B cell (primary cell): ENCODE results near the gene RAB6A. TPM values are rescaled to one million over a fixed set of nuclear protein-coding genes. Genes with fewer than 3 reads are reported as not detected.

ENCODE experiments used
- ATAC-seq: fragments of 200-7000 bp; cut with Tn5 transposase; one replicate; pipeline ENCODE4 v1.10.0; 2021; ENCODE audit warnings: low read depth, mild to moderate bottlenecking, moderate number of reproducible peaks, moderate library complexity
- CTCF ChIA-PET: fragments of 350-600 bp; sonication (Branson Sonifier 250); formaldehyde crosslinking; loops from one replicate; lab custom pipeline; 2021; ENCODE audit warnings: antibody characterized with exemption, inconsistent platforms; lab: Charles Lee
- POLR2A ChIA-PET: fragments of 350-600 bp; sonication (Branson Sonifier 250); formaldehyde crosslinking; loops from one replicate; lab custom pipeline; 2021; ENCODE audit warnings: antibody characterized with exemption; lab: Charles Lee
- DNase-seq: peaks from one replicate; pipeline ENCODE4 v3.0.0; 2013
- H2AFZ ChIP-seq: 2 replicates; pipeline ENCODE4 v1.6.1; 2012; ENCODE audit warnings: mild to moderate bottlenecking, low read depth, low read length; ENCODE audit not compliant: insufficient read depth, poor library complexity, severe bottlenecking
- H3K27ac ChIP-seq, 2 donors: 1 replicate in 1 of 2; 2 replicates in 1 of 2; pipeline ENCODE4 v1.5.1; 2012 to 2013; ENCODE audit warnings: low read length in 2 of 2, mild to moderate bottlenecking in 2 of 2, moderate library complexity in 1 of 2
- H3K27me3 ChIP-seq, 4 experiments: fragments of 200-600 bp in 1 of 4; sonication (generic) in 1 of 4; replicated peaks in 1 of 4; 1 replicate in 2 of 4; 2 replicates in 2 of 4; pipeline versions ENCODE4 v1.6.1 to v1.7.0; 2013 to 2016; ENCODE audit warnings: low read length in 3 of 4, mild to moderate bottlenecking in 2 of 4, mixed read lengths in 1 of 4, moderate library complexity in 1 of 4; ENCODE audit not compliant: insufficient read depth in 4 of 4, control insufficient read depth in 3 of 4; ENCODE audit errors: control extremely low read depth in 1 of 4
- H3K36me3 ChIP-seq, 2 experiments: replicated peaks in 1 of 2; 1 replicate in 1 of 2; 2 replicates in 1 of 2; pipeline versions ENCODE4 v1.6.1 to v1.7.1; 2013; ENCODE audit warnings: low read length in 1 of 2; ENCODE audit not compliant: insufficient read depth in 2 of 2, control insufficient read depth in 1 of 2; ENCODE audit errors: control extremely low read depth in 1 of 2, extremely low read depth in 1 of 2
- H3K4me1 ChIP-seq, 2 donors: fragments of 200-600 bp in 1 of 2; sonication (generic) in 1 of 2; 1 replicate in 1 of 2; 2 replicates in 1 of 2; pipeline versions ENCODE4 v1.5.1 to v1.6.1; 2013 to 2017; ENCODE audit warnings: low read length in 2 of 2; ENCODE audit not compliant: control insufficient read depth in 2 of 2, insufficient read depth in 2 of 2
- H3K4me2 ChIP-seq: replicated peaks from 2 replicates; pipeline ENCODE3; 2012; ENCODE audit warnings: mild to moderate bottlenecking, low read depth, low read length; ENCODE audit not compliant: poor library complexity, severe bottlenecking
- H3K4me3 ChIP-seq, 5 experiments: fragments of 200-600 bp in 1 of 5; sonication (generic) in 1 of 5; 1 replicate in 3 of 5; 2 replicates in 2 of 5; pipeline versions ENCODE4 v1.5.1 to v1.7.0; 2011 to 2016; ENCODE audit warnings: low read length in 4 of 5, mild to moderate bottlenecking in 4 of 5, low read depth in 2 of 5, control low read depth in 1 of 5, moderate library complexity in 1 of 5; ENCODE audit not compliant: insufficient read depth in 1 of 5; ENCODE audit errors: control extremely low read depth in 1 of 5, extremely low read depth in 1 of 5
- H3K79me2 ChIP-seq: fragments of 200-600 bp; sonication (generic); one replicate; pipeline ENCODE4 v1.6.0; 2016; ENCODE audit warnings: low read length; ENCODE audit not compliant: control insufficient read depth, insufficient read depth
- H3K9ac ChIP-seq: fragments of 200-600 bp; sonication (generic); 2 replicates; pipeline ENCODE4 v1.6.1; 2017; ENCODE audit warnings: mild to moderate bottlenecking, low read length, moderate library complexity
- H3K9me3 ChIP-seq, 3 donors: one replicate each; pipeline versions ENCODE4 v1.6.1 to v1.7.1; 2013; ENCODE audit warnings: low read length in 2 of 3; ENCODE audit not compliant: control insufficient read depth in 2 of 3, insufficient read depth in 1 of 3; ENCODE audit errors: control extremely low read depth in 1 of 3
- H4K20me1 ChIP-seq: 2 replicates; pipeline ENCODE4 v1.6.0; 2012; ENCODE audit warnings: mild to moderate bottlenecking, low read length; ENCODE audit not compliant: insufficient read depth, control insufficient read depth, poor library complexity, severe bottlenecking
- H3K27ac Mint-ChIP-seq: one replicate; pipeline ENCODE4 v1.8.0; 2021; ENCODE audit warnings: mixed read lengths
- H3K27me3 Mint-ChIP-seq: one replicate; pipeline ENCODE4 v1.8.0; 2021; ENCODE audit warnings: mixed read lengths
- H3K4me1 Mint-ChIP-seq: one replicate; pipeline ENCODE4 v1.8.0; 2021; ENCODE audit warnings: mixed read lengths
- H3K4me3 Mint-ChIP-seq: one replicate; pipeline ENCODE4 v1.8.0; 2021; ENCODE audit warnings: mixed read lengths
- H3K9me3 Mint-ChIP-seq: one replicate; pipeline ENCODE4 v1.8.0; 2022; ENCODE audit warnings: mixed read lengths; ENCODE audit not compliant: insufficient read depth
- CTCF ChIP-seq: fragments of 200-600 bp; IDR thresholded peaks from one replicate; pipeline ENCODE4 v1.8.0; 2022; ENCODE audit warnings: antibody characterized with exemption, mild to moderate bottlenecking
- EZH2 ChIP-seq: IDR thresholded peaks from 2 replicates; pipeline ENCODE4 v1.6.1; 2012; ENCODE audit warnings: borderline replicate concordance, low read depth, mild to moderate bottlenecking, moderate library complexity, low read length; ENCODE audit not compliant: insufficient read depth, poor library complexity, severe bottlenecking
- WGBS: methylation state at CpG from one replicate; pipeline ENCODE4 v1.1.5; 2013; ENCODE audit warnings: missing lambda C conversion rate; ENCODE audit not compliant: insufficient coverage; 5-methylcytosine and 5-hydroxymethylcytosine counted together
- intact Hi-C: fragments of 100-400 bp; cut with micrococcal nuclease; formaldehyde crosslinking; loops from one replicate; pipeline ENCODE4 v1.10.0; 2022
- polyA plus RNA-seq: library from polyadenylated mRNA; depleted of rRNA; stranded (reverse); fragments of >200 nt; gene quantifications from 2 replicates; pipeline ENCODE4 v1.2.3, GENCODE V29; 2012
- total RNA-seq, 2 donors: library from RNA; stranded (reverse); fragments of 120-200 nt in 1 of 2; gene quantifications; 1 replicate in 1 of 2; 2 replicates in 1 of 2; pipeline versions ENCODE4 v1.2.3 to v1.2.4, GENCODE V29; 2013 to 2022

RAB6A gene
- total and polyA plus RNA-seq, 2 donors (not counting 1 experiment from before 2014, with no cell fraction given): 17.2 to 70.5 TPM

- no peak overlapping the region for H3K4me2 ChIP-seq
- no peaks in the 10 kb centered on the region for H3K27me3 ChIP-seq
- ChIA-PET POLR2A (no interaction called here), CTCF (no interaction called here)
- no peak for DNase-seq
- H3K4me1 Mint-ChIP-seq: no peaks in the 10 kb centered on the region
- no peaks in the 10 kb centered on the region for H3K9me3 ChIP-seq
- no peak overlapping the region for H3K27ac Mint-ChIP-seq
- no peaks in the 10 kb centered on the region for H4K20me1 ChIP-seq
- no peak overlapping the region for H3K9ac ChIP-seq
- no peak overlapping the region for H3K27ac ChIP-seq
- H3K9me3 Mint-ChIP-seq: no peaks in the 10 kb centered on the region
- intact Hi-C loops: no loop called here
- WGBS: no CpG with 5 or more reads among the region's 1 CpG
- TF ChIP-seq CTCF: no peak
- TF ChIP-seq EZH2: no peak
- no peak overlapping the region for H3K4me3 Mint-ChIP-seq
- H2AFZ ChIP-seq: no peak overlapping the region
- no peak overlapping the region for H3K4me3 ChIP-seq
- H3K27me3 Mint-ChIP-seq: no peaks in the 10 kb centered on the region
- H3K79me2 ChIP-seq: no peaks in the 10 kb centered on the region
- H3K4me1 ChIP-seq: no peaks in the 10 kb centered on the region
- ATAC-seq: no peak
- H3K36me3 ChIP-seq: no peaks in the 10 kb centered on the region
Observed at GRCh38 chr11:73667891-73668290, 93.0 kb downstream of the RAB6A start.

- DNase-seq (no peak), ATAC-seq (no peak)
- Histone ChIP-seq H3K4me1 (peaks cover 9 to 10% of the 10 kb centered on the region in 2 donors), H4K20me1 (no peaks in the 10 kb centered on the region), H3K36me3 (no peaks in the 10 kb centered on the region), H3K9me3 (no peaks in the 10 kb centered on the region), H3K9ac (no peak overlapping the region), H2AFZ (no peak overlapping the region), H3K4me3 (no peak overlapping the region), H3K27me3 (peaks cover 0 to 13% (median 4%) of the 10 kb centered on the region in 4 experiments), H3K27ac (no peak overlapping the region), H3K4me2 (no peak overlapping the region), H3K79me2 (no peaks in the 10 kb centered on the region)
- ChIA-PET POLR2A (no interaction called here), CTCF (interaction anchor here (2.1 to 13.3 kb wide), 2 partner anchors 41 to 314 kb away, joined by 5 to 252 read pairs; no protein-coding TSS in a partner anchor)
- no peaks in the 10 kb centered on the region for H3K9me3 Mint-ChIP-seq
- intact Hi-C loops: no loop called here
- no peak overlapping the region for H3K27ac Mint-ChIP-seq
- H3K27me3 Mint-ChIP-seq: peaks cover 7% of the 10 kb centered on the region
- no peak overlapping the region for H3K4me3 Mint-ChIP-seq
- TF ChIP-seq CTCF (no peak), EZH2 (no peak)
- peaks cover 14% of the 10 kb centered on the region for H3K4me1 Mint-ChIP-seq
Observed at GRCh38 chr11:73664877-73665276, 96.0 kb downstream of the RAB6A start.
